ENCODE measurements around the gene RLIM.

The RLIM gene

DNA sequence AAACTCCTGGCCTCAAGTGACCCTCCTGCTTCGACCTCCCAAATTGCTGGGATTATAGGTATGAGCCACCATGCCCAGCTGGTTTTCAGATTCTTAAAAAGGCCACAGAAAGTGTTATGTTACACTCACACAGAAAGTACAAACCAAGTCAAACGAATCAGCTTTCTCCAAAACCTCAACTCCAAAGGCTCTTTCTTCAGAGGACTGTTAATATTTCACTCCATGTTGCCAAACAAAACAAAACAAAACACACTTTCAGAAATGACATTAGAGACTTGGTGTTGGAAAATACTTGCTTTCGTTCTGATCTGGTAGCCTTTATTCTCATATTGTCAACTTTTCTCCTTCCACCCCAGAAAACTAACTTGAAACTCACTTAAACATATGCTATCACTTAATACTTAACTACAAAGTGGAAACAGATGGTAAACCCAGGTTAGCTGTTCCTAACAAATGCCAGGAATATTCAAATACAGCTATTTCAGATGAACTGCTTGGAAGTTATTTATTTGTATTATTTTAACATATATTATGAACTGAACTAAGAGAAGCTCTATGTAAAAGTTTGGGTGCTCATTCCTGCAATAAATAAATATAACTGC lies 34.7 kb downstream of the RLIM start:
- H3K36me3 ChIP-seq, result no peaks in the 10 kb centered on the region
- no peak overlapping the region for H3K27ac ChIP-seq
- H3K9me3 ChIP-seq (ENCODE audit: severe bottlenecking), result no peaks in the 10 kb centered on the region
- DNase-seq, result no peak
- H3K27me3 ChIP-seq (ENCODE audit: insufficient read depth, low read depth, severe bottlenecking), result no peaks in the 10 kb centered on the region
- TF ChIP-seq, protein P1, sequence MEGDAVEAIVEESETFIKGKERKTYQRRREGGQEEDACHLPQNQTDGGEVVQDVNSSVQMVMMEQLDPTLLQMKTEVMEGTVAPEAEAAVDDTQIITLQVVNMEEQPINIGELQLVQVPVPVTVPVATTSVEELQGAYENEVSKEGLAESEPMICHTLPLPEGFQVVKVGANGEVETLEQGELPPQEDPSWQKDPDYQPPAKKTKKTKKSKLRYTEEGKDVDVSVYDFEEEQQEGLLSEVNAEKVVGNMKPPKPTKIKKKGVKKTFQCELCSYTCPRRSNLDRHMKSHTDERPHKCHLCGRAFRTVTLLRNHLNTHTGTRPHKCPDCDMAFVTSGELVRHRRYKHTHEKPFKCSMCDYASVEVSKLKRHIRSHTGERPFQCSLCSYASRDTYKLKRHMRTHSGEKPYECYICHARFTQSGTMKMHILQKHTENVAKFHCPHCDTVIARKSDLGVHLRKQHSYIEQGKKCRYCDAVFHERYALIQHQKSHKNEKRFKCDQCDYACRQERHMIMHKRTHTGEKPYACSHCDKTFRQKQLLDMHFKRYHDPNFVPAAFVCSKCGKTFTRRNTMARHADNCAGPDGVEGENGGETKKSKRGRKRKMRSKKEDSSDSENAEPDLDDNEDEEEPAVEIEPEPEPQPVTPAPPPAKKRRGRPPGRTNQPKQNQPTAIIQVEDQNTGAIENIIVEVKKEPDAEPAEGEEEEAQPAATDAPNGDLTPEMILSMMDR (IDR thresholded peaks at IDR 0.05; ENCODE audit: low read depth, low read length), result no peak
- no peak overlapping the region for H3K4me3 ChIP-seq (ENCODE audit: low read depth, low read length)

DNA sequence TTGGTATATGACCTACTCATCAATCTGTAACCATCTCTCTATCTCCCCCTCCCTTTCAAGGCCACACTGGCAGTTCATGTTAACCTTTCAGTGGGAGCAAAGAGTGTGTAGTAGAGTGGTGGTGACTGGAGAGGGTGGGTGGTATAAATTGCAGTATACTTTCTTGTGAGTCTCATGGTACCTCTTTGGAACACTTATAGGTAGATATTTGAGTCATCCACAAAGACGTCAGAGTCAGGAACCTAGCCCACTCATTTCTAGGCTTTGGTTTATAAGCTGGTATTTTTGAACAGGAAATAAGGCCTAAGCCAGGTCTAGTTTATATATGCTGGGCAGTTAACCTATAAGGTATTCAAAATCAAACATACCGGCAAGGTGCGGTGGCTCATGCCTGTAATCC lies 36.3 kb downstream of the RLIM start:
- no peak overlapping the region for H3K4me3 ChIP-seq (ENCODE audit: low read depth, low read length)
- H3K36me3 ChIP-seq, result no peaks in the 10 kb centered on the region
- DNase-seq, result no peak
- H3K27ac ChIP-seq, result no peak overlapping the region
- TF ChIP-seq, protein P1 (IDR thresholded peaks at IDR 0.05; ENCODE audit: low read depth, low read length), result no peak
- H3K9me3 ChIP-seq (ENCODE audit: severe bottlenecking), result no peaks in the 10 kb centered on the region
- no peaks in the 10 kb centered on the region for H3K27me3 ChIP-seq (ENCODE audit: insufficient read depth, low read depth, severe bottlenecking)

DNA sequence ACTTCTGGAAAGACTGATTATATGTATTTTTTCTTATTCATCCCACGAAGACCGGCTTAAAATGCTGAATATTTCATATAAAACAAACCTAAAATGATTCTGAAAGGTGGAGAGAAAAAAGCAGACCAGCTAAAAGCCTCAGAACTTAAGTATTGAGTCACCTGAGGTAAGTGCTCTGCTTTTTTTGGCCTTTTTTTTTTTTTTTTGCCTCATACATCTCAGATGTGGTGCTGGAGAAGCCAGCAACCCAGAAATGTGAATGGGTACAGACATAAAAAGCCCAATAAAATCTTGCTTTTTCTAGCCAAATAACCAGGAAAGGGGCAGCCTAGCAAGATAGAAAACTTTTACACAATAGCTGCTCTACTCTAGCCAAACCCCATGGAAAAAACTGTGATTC lies 57.0 kb downstream of the RLIM start:
- no peak overlapping the region for H3K4me3 ChIP-seq (ENCODE audit: low read depth, low read length)
- H3K9me3 ChIP-seq (ENCODE audit: severe bottlenecking), result no peaks in the 10 kb centered on the region

DNA sequence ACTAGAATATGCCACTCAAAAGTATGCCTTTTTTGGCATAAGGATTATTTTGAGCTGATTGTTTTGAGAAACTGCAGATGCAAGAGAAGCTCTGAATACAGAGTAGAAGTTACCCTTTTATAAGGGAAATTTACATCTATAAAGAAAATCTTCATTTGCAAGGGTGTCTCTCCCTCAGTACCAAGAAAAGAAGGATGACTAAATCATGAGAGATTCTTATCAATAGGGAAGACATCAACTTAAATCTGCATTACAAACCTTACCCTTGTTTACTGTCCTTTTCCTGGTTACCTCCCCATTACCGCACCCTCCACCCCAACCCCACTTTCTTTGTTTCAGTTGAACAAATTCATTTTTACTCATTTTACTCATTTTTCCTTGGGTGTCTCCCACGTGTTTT lies 62.5 kb downstream of the RLIM start:
- DNase-seq, result no peak
- Histone ChIP-seq H3K27me3 (ENCODE audit: insufficient read depth, low read depth, severe bottlenecking) (no peaks in the 10 kb centered on the region), H3K36me3 (no peaks in the 10 kb centered on the region), H3K4me3 (ENCODE audit: low read depth, low read length) (no peak overlapping the region), H3K27ac (no peak overlapping the region), H3K9me3 (ENCODE audit: severe bottlenecking) (no peaks in the 10 kb centered on the region)
- TF ChIP-seq, protein P1 (IDR thresholded peaks at IDR 0.05; ENCODE audit: low read depth, low read length), result no peak

More for the DNA sequence above, 57.0 kb downstream of the RLIM start:
- Histone ChIP-seq H3K27me3 (ENCODE audit: insufficient read depth, low read depth, severe bottlenecking) (no peaks in the 10 kb centered on the region), H3K27ac (no peak overlapping the region), H3K36me3 (no peaks in the 10 kb centered on the region)
- TF ChIP-seq, protein P1 (IDR thresholded peaks at IDR 0.05; ENCODE audit: low read depth, low read length), result no peak
- no peak for DNase-seq

DNA sequence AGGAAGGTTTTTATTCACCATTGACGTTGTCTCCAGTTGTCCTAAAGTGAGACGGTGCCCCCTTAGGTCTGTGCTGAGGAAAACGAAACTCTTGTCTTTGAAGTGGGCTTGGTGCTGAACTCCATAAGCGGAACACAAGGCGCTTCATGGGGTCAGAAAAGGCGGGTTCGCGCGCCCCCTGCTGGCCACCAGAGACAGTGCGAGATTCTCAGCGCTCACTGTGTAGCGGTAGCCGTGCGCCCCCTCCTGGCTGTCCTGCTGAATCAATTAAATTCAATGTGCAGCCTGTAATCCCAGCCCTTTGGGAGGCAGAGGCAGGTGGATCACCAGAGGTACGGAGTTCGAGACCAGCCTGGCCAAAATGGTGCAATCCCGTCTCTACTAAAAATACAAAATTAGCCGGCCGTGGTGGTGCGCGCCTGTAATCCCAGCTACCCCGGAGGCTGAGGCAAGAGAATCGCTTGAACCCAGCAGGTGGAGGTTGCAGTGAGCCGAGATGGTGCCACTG lies 64.1 kb downstream of the RLIM start:
- TF ChIP-seq, protein P1 (IDR thresholded peaks at IDR 0.05; ENCODE audit: low read depth, low read length), result peak; percentile 98
- Histone ChIP-seq H3K36me3 (no peaks in the 10 kb centered on the region), H3K9me3 (ENCODE audit: severe bottlenecking) (peaks cover 2% of the 10 kb centered on the region), H3K4me3 (ENCODE audit: low read depth, low read length) (no peak overlapping the region), H3K27me3 (ENCODE audit: insufficient read depth, low read depth, severe bottlenecking) (no peaks in the 10 kb centered on the region), H3K27ac (no peak overlapping the region)
- DNase-seq, result peak; percentile 81

DNA sequence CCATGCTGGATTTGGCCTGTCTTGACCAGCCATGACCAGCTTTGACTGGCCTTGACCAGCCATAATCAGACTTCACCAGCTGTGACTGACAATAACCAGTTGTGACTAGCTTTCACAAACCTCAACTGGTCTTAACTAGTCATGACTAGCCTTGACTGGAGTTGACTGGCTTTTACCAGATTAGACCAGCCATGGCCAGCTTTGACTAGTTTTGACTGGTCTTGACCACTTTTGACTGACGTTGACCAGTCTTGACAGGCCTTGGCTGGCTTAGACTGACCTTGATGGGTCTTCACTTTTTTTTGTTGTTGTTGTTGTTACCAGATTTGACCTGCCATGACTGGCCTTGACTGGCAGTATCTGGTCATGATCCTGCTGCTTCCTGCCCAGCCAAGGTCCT lies 67.4 kb downstream of the RLIM start:
- H3K27ac ChIP-seq, result no peak overlapping the region
- TF ChIP-seq, protein P1 (IDR thresholded peaks at IDR 0.05; ENCODE audit: low read depth, low read length), result no peak
- no peak for DNase-seq

More for the DNA sequence above, 67.4 kb downstream of the RLIM start:
- Histone ChIP-seq H3K36me3 (no peaks in the 10 kb centered on the region), H3K4me3 (ENCODE audit: low read depth, low read length) (no peak overlapping the region), H3K9me3 (ENCODE audit: severe bottlenecking) (peaks cover 2% of the 10 kb centered on the region), H3K27me3 (ENCODE audit: insufficient read depth, low read depth, severe bottlenecking) (no peaks in the 10 kb centered on the region)
